Breast epithelium (tissue), 4 donors: ENCODE data around the gene CDK4. TPM values are rescaled to one million over a fixed set of nuclear protein-coding genes. Genes with fewer than 3 reads are reported as not detected.

ENCODE experiments used
- DNase-seq, 2 donors: peaks; one replicate each; pipeline ENCODE4 v3.0.0-alpha.2; 2019; ENCODE audit warnings: low spot score in 2 of 2
- H3K27ac ChIP-seq, 2 donors: fragments of 200-600 bp; sonication (generic) in 1 of 2; one replicate each; pipeline ENCODE4 v1.5.1; 2016 to 2019; ENCODE audit warnings: mild to moderate bottlenecking in 1 of 2
- H3K27me3 ChIP-seq, 2 donors: fragments of 200-600 bp; sonication (generic) in 1 of 2; one replicate each; pipeline versions ENCODE4 v1.5.1 to v1.6.0; 2017 to 2019; ENCODE audit warnings: control low read depth in 1 of 2, mild to moderate bottlenecking in 1 of 2
- H3K36me3 ChIP-seq: fragments of 200-600 bp; one replicate; pipeline ENCODE4 v1.5.1; 2019
- H3K4me1 ChIP-seq, 2 donors: fragments of 200-600 bp; sonication (generic); one replicate each; pipeline ENCODE4 v1.5.1; 2016 to 2019; ENCODE audit warnings: control low read depth in 1 of 2
- H3K4me3 ChIP-seq, 3 donors: fragments of 200-600 bp; sonication (generic); 1 replicate in 2 of 3; 2 replicates in 1 of 3; pipeline ENCODE4 v1.5.1; 2016 to 2019; ENCODE audit warnings: mild to moderate bottlenecking in 3 of 3, moderate library complexity in 2 of 3
- H3K9me3 ChIP-seq, 2 donors: fragments of 200-600 bp; sonication (generic) in 1 of 2; one replicate each; pipeline ENCODE4 v1.5.1; 2016 to 2019; ENCODE audit warnings: control low read depth in 1 of 2
- POLR2A ChIP-seq: fragments of 450-650 bp; IDR thresholded peaks from one replicate; pipeline ENCODE4 v1.6.1; 2016; ENCODE audit warnings: antibody characterized with exemption, mild to moderate bottlenecking, moderate library complexity
- POLR2AphosphoS5 ChIP-seq, 3 donors: sonication (generic); formaldehyde crosslinking; IDR thresholded peaks; one replicate each; pipeline ENCODE4 v1.6.1; 2017; ENCODE audit warnings: antibody characterized with exemption in 3 of 3
- intact Hi-C: fragments of 100-400 bp; cut with DNase I; formaldehyde crosslinking; loops from one replicate; pipeline ENCODE4 v1.15.1; 2023; ENCODE audit warnings: low total_unique reads
- total RNA-seq, 3 donors: library from RNA; depleted of rRNA; stranded (reverse); fragments of >200 nt; gene quantifications; one replicate each; pipeline ENCODE4 v1.1.0, GENCODE V29; 2016
- TF ChIP-seq, protein P1 (sequence below), 3 donors: fragments of 450-650 bp; IDR thresholded peaks; one replicate each; pipeline ENCODE4 v1.5.1; 2016 to 2017; ENCODE audit warnings: antibody characterized with exemption in 3 of 3, mild to moderate bottlenecking in 3 of 3, moderate library complexity in 3 of 3

The CDK4 gene
- total RNA-seq, 3 donors from 2014 or later: 105 to 136 (median 109) TPM

- intact Hi-C loops: no loop called here
- Histone ChIP-seq H3K36me3 (no peaks in the 10 kb centered on the region), H3K4me3 (peak within 1 kb of the TSS; percentile 71 to 88 (median 85)), H3K27me3 (no peaks in the 10 kb centered on the region), H3K9me3 (no peaks in the 10 kb centered on the region), H3K4me1 (peaks cover 0 to 4% of the 10 kb centered on the region in 2 donors), H3K27ac (peak within 1 kb of the TSS; percentile 94 to 96)
- DNase-seq: peak; percentile 62 to 71
- TF ChIP-seq, protein P1, sequence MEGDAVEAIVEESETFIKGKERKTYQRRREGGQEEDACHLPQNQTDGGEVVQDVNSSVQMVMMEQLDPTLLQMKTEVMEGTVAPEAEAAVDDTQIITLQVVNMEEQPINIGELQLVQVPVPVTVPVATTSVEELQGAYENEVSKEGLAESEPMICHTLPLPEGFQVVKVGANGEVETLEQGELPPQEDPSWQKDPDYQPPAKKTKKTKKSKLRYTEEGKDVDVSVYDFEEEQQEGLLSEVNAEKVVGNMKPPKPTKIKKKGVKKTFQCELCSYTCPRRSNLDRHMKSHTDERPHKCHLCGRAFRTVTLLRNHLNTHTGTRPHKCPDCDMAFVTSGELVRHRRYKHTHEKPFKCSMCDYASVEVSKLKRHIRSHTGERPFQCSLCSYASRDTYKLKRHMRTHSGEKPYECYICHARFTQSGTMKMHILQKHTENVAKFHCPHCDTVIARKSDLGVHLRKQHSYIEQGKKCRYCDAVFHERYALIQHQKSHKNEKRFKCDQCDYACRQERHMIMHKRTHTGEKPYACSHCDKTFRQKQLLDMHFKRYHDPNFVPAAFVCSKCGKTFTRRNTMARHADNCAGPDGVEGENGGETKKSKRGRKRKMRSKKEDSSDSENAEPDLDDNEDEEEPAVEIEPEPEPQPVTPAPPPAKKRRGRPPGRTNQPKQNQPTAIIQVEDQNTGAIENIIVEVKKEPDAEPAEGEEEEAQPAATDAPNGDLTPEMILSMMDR (IDR thresholded peaks at IDR 0.05): peak in 2 of 3 donors; percentile 6 to 13
- TF ChIP-seq POLR2A: no peak
These were observed 20.6 kb upstream of the CDK4 start, which contains the start of gene EEF1AKMT3 for GRCh38 chr12:57772429-57773322. Gene EEF1AKMT3 (plus strand): TSS chr12:57772614. CDS start chr12:57772725, 111 bp downstream.

DNA sequence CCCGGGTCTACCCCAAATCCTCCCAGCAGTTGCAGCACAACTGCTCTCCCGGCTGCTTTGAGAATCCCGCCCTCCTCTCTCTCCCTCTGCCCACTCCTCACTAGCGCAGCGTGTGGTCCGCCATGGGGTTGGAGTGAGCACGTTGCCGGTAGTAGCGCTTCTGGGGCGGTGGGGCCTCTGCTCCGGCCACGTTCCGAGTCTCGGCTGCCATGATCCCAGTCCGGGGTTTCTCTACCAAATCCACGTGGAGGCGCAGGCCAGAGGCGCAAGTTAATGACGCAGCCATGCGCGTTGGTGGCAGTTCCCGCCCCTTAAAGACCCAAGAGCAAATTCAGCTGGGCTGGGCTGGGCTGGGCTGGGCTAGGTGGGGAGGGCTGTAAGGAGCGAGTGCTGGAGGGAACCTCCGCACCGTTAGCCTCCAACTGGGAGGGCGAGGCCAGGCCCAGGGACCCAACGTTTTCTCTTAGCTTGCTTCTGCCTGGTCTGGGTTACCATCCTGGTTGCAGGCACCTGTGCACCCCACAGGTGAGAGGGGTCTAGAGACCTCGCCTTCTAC is 19.8 kb upstream of the CDK4 start, which contains the start of gene METTL1:
Gene METTL1 (minus strand): TSS at position 233 of the 556 bp plus-strand sequence. CDS start 22 bp downstream, at position 211.
- H3K36me3 ChIP-seq: no peaks in the 10 kb centered on the region
- DNase-seq: peak; percentile 93 to 94
- TF ChIP-seq POLR2A (no peak), POLR2AphosphoS5 (IDR thresholded peaks at IDR 0.05) (peak; percentile 77 to 91 (median 88))
- TF ChIP-seq, protein P1 (IDR thresholded peaks at IDR 0.05): peak in 1 of 3 donors; percentile 13
- peaks cover 0 to 4% of the 10 kb centered on the region in 2 donors for H3K4me1 ChIP-seq
- H3K27me3 ChIP-seq: no peaks in the 10 kb centered on the region
- intact Hi-C loops: no loop called here
- no peaks in the 10 kb centered on the region for H3K9me3 ChIP-seq
- H3K4me3 ChIP-seq: peak within 1 kb of the TSS; percentile 71 to 88 (median 85)
- peak within 1 kb of the TSS; percentile 94 to 96 for H3K27ac ChIP-seq

- H3K36me3 ChIP-seq: no peaks in the 10 kb centered on the region
- peaks cover 4 to 5% of the 10 kb centered on the region in 2 donors for H3K4me1 ChIP-seq
- intact Hi-C loops: no loop called here
- TF ChIP-seq POLR2A (no peak), POLR2AphosphoS5 (IDR thresholded peaks at IDR 0.05) (no peak)
- TF ChIP-seq, protein P1 (IDR thresholded peaks at IDR 0.05): no peak
- peak overlapping the region; percentile 94 to 96 for H3K27ac ChIP-seq
- H3K9me3 ChIP-seq: no peaks in the 10 kb centered on the region
- peak; percentile 81 to 83 for DNase-seq
- no peaks in the 10 kb centered on the region for H3K27me3 ChIP-seq
- peak overlapping the region; percentile 71 to 88 (median 85) for H3K4me3 ChIP-seq
These were observed 19.2 kb upstream of the CDK4 start for GRCh38 chr12:57771236-57771872.

DNA sequence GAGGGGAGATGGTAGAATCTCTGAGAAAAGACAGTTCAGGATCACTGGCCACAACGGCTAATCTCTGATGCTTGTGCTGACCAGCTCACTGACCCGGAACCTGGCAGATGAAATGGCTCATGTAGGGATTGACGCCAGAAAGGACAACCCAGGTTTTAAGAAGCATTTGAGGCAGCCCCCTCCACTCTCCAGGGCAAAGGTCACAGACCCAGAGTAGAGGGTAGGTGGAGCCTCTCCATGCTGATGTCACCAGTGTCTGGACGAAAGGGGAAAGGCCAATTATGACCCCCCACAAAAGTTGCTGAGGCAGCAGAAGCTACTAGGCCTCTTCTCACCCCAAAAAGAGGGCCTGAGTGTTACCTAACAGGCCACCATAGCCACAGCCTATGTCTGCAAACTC is 18.6 kb upstream of the CDK4 start:
- intact Hi-C loops: no loop called here
- Histone ChIP-seq H3K9me3 (no peaks in the 10 kb centered on the region), H3K27me3 (peaks cover 0 to 4% of the 10 kb centered on the region in 2 donors), H3K4me1 (peaks cover 4 to 8% of the 10 kb centered on the region in 2 donors), H3K4me3 (no peak overlapping the region), H3K36me3 (no peaks in the 10 kb centered on the region), H3K27ac (peak overlapping the region in 1 of 2 donors; percentile 94)
- TF ChIP-seq POLR2AphosphoS5 (IDR thresholded peaks at IDR 0.05) (no peak), POLR2A (no peak)
- TF ChIP-seq, protein P1 (IDR thresholded peaks at IDR 0.05): no peak
- no peak for DNase-seq
